ENCODE results near the gene ZDHHC13.

ZDHHC13 gene

GRCh38 chr11:19200410-19201201 is 83.6 kb downstream of the ZDHHC13 start:
- TF ChIP-seq POLR2AphosphoS5 (IDR thresholded peaks at IDR 0.05; ENCODE audit: low read depth) (no peak), GABPA (IDR thresholded peaks at IDR 0.05; ENCODE audit: low read depth) (no peak), CTCF (IDR thresholded peaks at IDR 0.05; ENCODE audit: insufficient read depth, low read length) (no peak), SPI1 (IDR thresholded peaks at IDR 0.05; ENCODE audit: borderline replicate concordance, low read depth) (no peak), REST (IDR thresholded peaks at IDR 0.05; ENCODE audit: insufficient replicate concordance, low read depth) (no peak)
- Histone ChIP-seq H3K27ac (replicated peaks) (no peak overlapping the region), H3K4me3 (replicated peaks; ENCODE audit: insufficient read depth, low read length) (no peak overlapping the region), H3K27me3 (ENCODE audit: insufficient read depth, poor library complexity, severe bottlenecking) (no peaks in the 10 kb centered on the region)
- peak in 1 of 2 experiments; percentile 18 for DNase-seq (ENCODE audit: low read depth in 1 of 2, low spot score in 1 of 2)

GRCh38 chr11:19201737-19202605 is 85.0 kb downstream of the ZDHHC13 start, which contains the start of gene CSRP3:
Gene CSRP3 (minus strand): TSS chr11:19201983. CDS start chr11:19192448, 9,535 bp downstream.
- TF ChIP-seq GABPA (IDR thresholded peaks at IDR 0.05; ENCODE audit: low read depth) (no peak), CTCF (IDR thresholded peaks at IDR 0.05; ENCODE audit: insufficient read depth, low read length) (no peak), SPI1 (IDR thresholded peaks at IDR 0.05; ENCODE audit: borderline replicate concordance, low read depth) (no peak), POLR2AphosphoS5 (IDR thresholded peaks at IDR 0.05; ENCODE audit: low read depth) (no peak), REST (IDR thresholded peaks at IDR 0.05; ENCODE audit: insufficient replicate concordance, low read depth) (no peak)
- Histone ChIP-seq H3K27me3 (ENCODE audit: insufficient read depth, poor library complexity, severe bottlenecking) (no peaks in the 10 kb centered on the region), H3K27ac (replicated peaks) (no peak within 1 kb of the TSS)

DNA sequence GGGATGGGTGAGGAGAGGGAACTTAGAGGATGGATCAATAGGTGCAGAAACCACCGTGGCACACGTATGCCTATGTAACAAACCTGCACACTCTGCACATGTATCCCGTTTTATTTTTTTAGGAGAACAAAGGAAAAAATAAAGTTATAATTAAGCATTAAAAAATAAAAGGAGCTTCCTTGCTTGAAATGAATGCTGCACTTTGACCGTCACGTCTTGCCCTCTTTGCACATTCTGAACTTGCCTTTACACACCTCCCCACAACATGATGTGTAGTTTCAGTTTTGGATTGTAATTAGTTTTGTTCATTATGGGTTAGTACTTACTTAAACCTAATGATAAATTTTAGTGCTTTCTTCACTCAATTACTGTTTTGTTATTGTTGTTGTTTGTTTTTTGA is 87.9 kb downstream of the ZDHHC13 start:
- no peak for DNase-seq (ENCODE audit: low read depth in 1 of 2, low spot score in 1 of 2)
- H3K27ac ChIP-seq (replicated peaks), result no peak overlapping the region
- peaks cover 3% of the 10 kb centered on the region for H3K27me3 ChIP-seq (ENCODE audit: insufficient read depth, poor library complexity, severe bottlenecking)
- TF ChIP-seq SPI1 (IDR thresholded peaks at IDR 0.05; ENCODE audit: borderline replicate concordance, low read depth) (no peak), CTCF (IDR thresholded peaks at IDR 0.05; ENCODE audit: insufficient read depth, low read length) (no peak)
- no peak overlapping the region for H3K4me3 ChIP-seq (replicated peaks; ENCODE audit: insufficient read depth, low read length)

More at GRCh38 chr11:19201737-19202605, 85.0 kb downstream of the ZDHHC13 start, which contains the start of gene CSRP3:
- DNase-seq (ENCODE audit: low read depth in 1 of 2, low spot score in 1 of 2), result no peak
- no peak within 1 kb of the TSS for H3K4me3 ChIP-seq (replicated peaks; ENCODE audit: insufficient read depth, low read length)
